HG03060 (cell line): ENCODE results near the gene TMEM89.

Experiments
- ATAC-seq: cut with Tn5 transposase; IDR thresholded peaks from one replicate; pipeline ENCODE4 v1.9.1; 2021; ENCODE audit warnings: low read depth, moderate number of reproducible peaks; ENCODE audit not compliant: unreplicated experiment

The TMEM89 gene

GRCh38 chr3:48644898-48645760 lies 23.6 kb upstream of the TMEM89 start:
- no peak for ATAC-seq

- no peak for ATAC-seq
Observed at GRCh38 chr3:48642605-48643004, 21.0 kb upstream of the TMEM89 start.

- no peak for ATAC-seq
Observed at GRCh38 chr3:48641396-48641795, 19.8 kb upstream of the TMEM89 start.

- no peak for ATAC-seq
Observed at GRCh38 chr3:48639944-48640606, 18.5 kb upstream of the TMEM89 start.

- no peak for ATAC-seq
Observed at GRCh38 chr3:48637305-48637704, 15.7 kb upstream of the TMEM89 start.

GRCh38 chr3:48636149-48636655 lies 14.6 kb upstream of the TMEM89 start:
- no peak for ATAC-seq

- ATAC-seq = peak; percentile 67
Observed at GRCh38 chr3:48635222-48636021, 13.9 kb upstream of the TMEM89 start, which contains the start of gene SLC26A6. Gene SLC26A6 (minus strand): TSS chr3:48635461. CDS start chr3:48635393, 68 bp downstream.

- ATAC-seq = no peak
Observed at GRCh38 chr3:48634661-48635221, 13.2 kb upstream of the TMEM89 start.

GRCh38 chr3:48633743-48634142 lies 12.2 kb upstream of the TMEM89 start:
- no peak for ATAC-seq

GRCh38 chr3:48633256-48633655 lies 11.7 kb upstream of the TMEM89 start:
- no peak for ATAC-seq

GRCh38 chr3:48631516-48632448 lies 10.2 kb upstream of the TMEM89 start:
- no peak for ATAC-seq

- no peak for ATAC-seq
Observed at GRCh38 chr3:48630833-48631232, 9.3 kb upstream of the TMEM89 start.

GRCh38 chr3:48630407-48630806 lies 8.8 kb upstream of the TMEM89 start:
- ATAC-seq = no peak

- no peak for ATAC-seq
Observed at GRCh38 chr3:48629894-48630293, 8.3 kb upstream of the TMEM89 start.

- ATAC-seq = no peak
Observed at GRCh38 chr3:48628277-48629017, 6.9 kb upstream of the TMEM89 start.

GRCh38 chr3:48625600-48625999 lies 4.0 kb upstream of the TMEM89 start:
- ATAC-seq = no peak

GRCh38 chr3:48624767-48625166 lies 3.2 kb upstream of the TMEM89 start:
- no peak for ATAC-seq

GRCh38 chr3:48623851-48624547 lies 2.4 kb upstream of the TMEM89 start:
- ATAC-seq = no peak
